ENCODE data around the gene CELSR3.

Gene CELSR3

GRCh38 chr3:48642605-48643004 lies 20.1 kb downstream of the CELSR3 start:
- TF ChIP-seq CTCF (IDR thresholded peaks at IDR 0.05) = no peak
- no peak overlapping the region for H3K27ac ChIP-seq
- no peak overlapping the region for H3K4me3 ChIP-seq
- no peak for DNase-seq (ENCODE audit: low spot score)

- Histone ChIP-seq H3K27ac (no peak overlapping the region), H3K4me3 (no peak overlapping the region)
- no peak for TF ChIP-seq CTCF (IDR thresholded peaks at IDR 0.05)
- DNase-seq (ENCODE audit: low spot score) = no peak
Measured at GRCh38 chr3:48641396-48641795, 21.3 kb downstream of the CELSR3 start.

GRCh38 chr3:48639944-48640606 lies 22.6 kb downstream of the CELSR3 start:
- no peak for TF ChIP-seq CTCF (IDR thresholded peaks at IDR 0.05)
- Histone ChIP-seq H3K27ac (no peak overlapping the region), H3K4me3 (no peak overlapping the region)
- DNase-seq (ENCODE audit: low spot score) = no peak

GRCh38 chr3:48637305-48637704 lies 25.4 kb downstream of the CELSR3 start:
- no peak for DNase-seq (ENCODE audit: low spot score)
- TF ChIP-seq CTCF (IDR thresholded peaks at IDR 0.05) = no peak
- Histone ChIP-seq H3K4me3 (no peak overlapping the region), H3K27ac (no peak overlapping the region)

GRCh38 chr3:48636149-48636655 lies 26.5 kb downstream of the CELSR3 start:
- no peak for TF ChIP-seq CTCF (IDR thresholded peaks at IDR 0.05)
- no peak for DNase-seq (ENCODE audit: low spot score)
- Histone ChIP-seq H3K27ac (peak overlapping the region; percentile 73 to 97), H3K4me3 (peak overlapping the region; percentile 100)

- Histone ChIP-seq H3K27ac (peak within 1 kb of the TSS; percentile 73 to 97), H3K4me3 (peak within 1 kb of the TSS; percentile 100)
- TF ChIP-seq CTCF (IDR thresholded peaks at IDR 0.05) = peak; percentile 29
- DNase-seq (ENCODE audit: low spot score) = peak; percentile 98
Measured at GRCh38 chr3:48635222-48636021, 27.3 kb downstream of the CELSR3 start, which contains the start of gene SLC26A6. SLC26A6 (minus strand) TSS chr3:48635461; CDS start chr3:48635393, 68 bp downstream.
